IPS DF 6.9 (cell line): ENCODE results near the gene RARRES2.
"Not testable (repeated sequence)": the region's sequence is repeated elsewhere in the genome, so short reads cannot be mapped to it uniquely, and the experiment has no call there.

Experiments used
- DNase-seq: peaks from one replicate; pipeline ENCODE4 v3.0.0-alpha.2; 2013; ENCODE audit warnings: low read depth, low spot score
- H3K27ac ChIP-seq: one replicate; pipeline ENCODE4 v1.5.1; 2013; ENCODE audit warnings: low read length, control low read depth
- H3K27me3 ChIP-seq: 2 replicates; pipeline ENCODE4 v1.6.1; 2013; ENCODE audit warnings: mild to moderate bottlenecking, low read length; ENCODE audit not compliant: control insufficient read depth, insufficient read depth
- H3K36me3 ChIP-seq: 2 replicates; pipeline ENCODE4 v1.6.1; 2013; ENCODE audit warnings: low read length; ENCODE audit not compliant: control insufficient read depth, insufficient read depth
- H3K4me1 ChIP-seq: 2 replicates; pipeline ENCODE4 v1.6.1; 2013; ENCODE audit warnings: low read length; ENCODE audit not compliant: control insufficient read depth, insufficient read depth
- H3K4me3 ChIP-seq: 2 replicates; pipeline ENCODE4 v1.5.1; 2013; ENCODE audit warnings: mild to moderate bottlenecking, low read length
- H3K9me3 ChIP-seq: 2 replicates; pipeline ENCODE4 v1.6.1; 2013; ENCODE audit warnings: low read length, inconsistent platforms; ENCODE audit not compliant: control insufficient read depth, insufficient read depth
- WGBS: extraction: QIAGEN DNeasy Blood & Tissue Kit; methylation state at CpG from one replicate; pipeline ENCODE4 v1.1.7; 2013; ENCODE audit warnings: mixed read lengths, missing lambda C conversion rate; ENCODE audit not compliant: insufficient read length, insufficient coverage; 5-methylcytosine and 5-hydroxymethylcytosine counted together

The RARRES2 gene

GRCh38 chr7:150290317-150290716 is 51.1 kb downstream of the RARRES2 start:
- H3K9me3 ChIP-seq, H3K4me3 ChIP-seq, DNase-seq, H3K27me3 ChIP-seq, H3K36me3 ChIP-seq, H3K4me1 ChIP-seq, H3K27ac ChIP-seq: not testable (repeated sequence)
- no CpG with 5 or more reads among the region's 6 CpGs for WGBS

- not testable (repeated sequence) for H3K4me1 ChIP-seq, DNase-seq, H3K4me3 ChIP-seq, H3K9me3 ChIP-seq, H3K27me3 ChIP-seq, H3K27ac ChIP-seq, H3K36me3 ChIP-seq
- WGBS, result no CpG with 5 or more reads among the region's 6 CpGs
Observed at GRCh38 chr7:150288816-150289215, 52.6 kb downstream of the RARRES2 start.
